GM23338 (cell line): ENCODE data around the gene CMSS1. TPM values are rescaled to one million over a fixed set of nuclear protein-coding genes. Genes with fewer than 3 reads are reported as not detected.

Source experiments
- ATAC-seq: fragments of 200-7000 bp; cut with Tn5 transposase; 3 replicates; pipeline ENCODE4 v1.9.1; 2020
- DNase-seq: peaks from one replicate; pipeline ENCODE4 v3.0.0-alpha.2; 2015; ENCODE audit warnings: low spot score
- H2AFZ ChIP-seq: fragments of 200-600 bp; sonication (generic); 2 replicates; pipeline ENCODE4 v1.8.0; 2016; ENCODE audit warnings: antibody characterized with exemption, mild to moderate bottlenecking, moderate library complexity
- H3F3A ChIP-seq: fragments of 200-600 bp; sonication (generic); replicated peaks from 2 replicates; pipeline ENCODE4 v1.8.0; 2017; ENCODE audit warnings: antibody characterized with exemption, mixed run types, low read depth
- H3K27ac ChIP-seq: fragments of 200-600 bp; sonication (generic); 2 replicates; pipeline ENCODE4 v1.6.1; 2016; ENCODE audit warnings: low read depth
- H3K27me3 ChIP-seq: fragments of 200-600 bp; sonication (generic); 2 replicates; pipeline ENCODE4 v1.8.0; 2016; ENCODE audit warnings: mild to moderate bottlenecking, mixed run types, moderate library complexity; ENCODE audit not compliant: insufficient read depth
- H3K36me3 ChIP-seq: fragments of 200-600 bp; sonication (generic); 2 replicates; pipeline ENCODE4 v1.8.0; 2016; ENCODE audit warnings: mild to moderate bottlenecking; ENCODE audit not compliant: insufficient read depth
- H3K4me1 ChIP-seq: fragments of 200-600 bp; sonication (generic); 2 replicates; pipeline ENCODE4 v1.8.0; 2016; ENCODE audit warnings: mild to moderate bottlenecking, moderate library complexity; ENCODE audit not compliant: insufficient read depth
- H3K4me2 ChIP-seq: fragments of 200-600 bp; sonication (generic); 2 replicates; pipeline ENCODE4 v1.7.1; 2017; ENCODE audit warnings: mixed run types
- H3K4me3 ChIP-seq: fragments of 200-600 bp; sonication (generic); 2 replicates; pipeline ENCODE4 v1.6.1; 2016; ENCODE audit warnings: mixed run types
- H3K79me2 ChIP-seq: fragments of 200-600 bp; sonication (generic); replicated peaks from 2 replicates; pipeline ENCODE4 v1.8.0; 2017; ENCODE audit warnings: mild to moderate bottlenecking; ENCODE audit not compliant: insufficient read depth
- H3K9me2 ChIP-seq: fragments of 200-600 bp; sonication (generic); 2 replicates; pipeline ENCODE4 v1.8.0; 2017; ENCODE audit not compliant: insufficient read depth
- H4K20me1 ChIP-seq: fragments of 200-600 bp; sonication (generic); replicated peaks from 2 replicates; pipeline ENCODE4 v1.8.0; 2017; ENCODE audit warnings: mild to moderate bottlenecking; ENCODE audit not compliant: insufficient read depth
- H3K27ac Mint-ChIP-seq: 2 replicates; pipeline ENCODE4 v1.8.0; 2020; ENCODE audit warnings: inconsistent platforms, mild to moderate bottlenecking, moderate library complexity, mixed read lengths
- H3K27me3 Mint-ChIP-seq: 3 replicates; pipeline ENCODE4 v1.8.0; 2022; ENCODE audit warnings: low read depth, mild to moderate bottlenecking, moderate library complexity, mixed read lengths, inconsistent platforms; ENCODE audit not compliant: insufficient read depth, poor library complexity
- H3K36me3 Mint-ChIP-seq: 3 replicates; pipeline ENCODE4 v1.8.0; 2021; ENCODE audit warnings: low read depth, mild to moderate bottlenecking, inconsistent platforms, moderate library complexity, mixed read lengths
- H3K4me1 Mint-ChIP-seq: 3 replicates; pipeline ENCODE4 v1.8.0; 2020; ENCODE audit warnings: mild to moderate bottlenecking, inconsistent platforms, mixed read lengths
- H3K4me3 Mint-ChIP-seq: 3 replicates; pipeline ENCODE4 v1.8.0; 2021; ENCODE audit warnings: moderate library complexity, mild to moderate bottlenecking, inconsistent platforms, mixed read lengths
- H3K9me3 Mint-ChIP-seq: 3 replicates; pipeline ENCODE4 v1.8.0; 2020; ENCODE audit warnings: moderate library complexity, mild to moderate bottlenecking, inconsistent platforms, mixed read lengths
- CREB1 ChIP-seq: fragments of 250-450 bp; sonication (Bioruptor Pico); IDR thresholded peaks from 2 replicates; pipeline ENCODE4 v1.5.0; 2020; ENCODE audit warnings: low read depth, mild to moderate bottlenecking, moderate library complexity
- EZH2 ChIP-seq: fragments of 200-600 bp; sonication (generic); IDR thresholded peaks from one replicate; pipeline ENCODE4 v1.8.0; 2017; ENCODE audit warnings: antibody characterized with exemption, mild to moderate bottlenecking, low read depth; ENCODE audit not compliant: unreplicated experiment
- EZH2phosphoT487 ChIP-seq: fragments of 200-600 bp; sonication (generic); IDR thresholded peaks from one replicate; pipeline ENCODE4 v1.8.1; 2018; ENCODE audit warnings: antibody characterized with exemption; ENCODE audit not compliant: unreplicated experiment
- JUNB ChIP-seq: IDR thresholded peaks from one replicate; pipeline ENCODE4 v1.6.1; 2016; ENCODE audit warnings: antibody characterized with exemption; ENCODE audit not compliant: unreplicated experiment
- NANOG ChIP-seq: IDR thresholded peaks from 2 replicates; pipeline ENCODE4 v1.6.1; 2016; ENCODE audit warnings: antibody characterized with exemption, borderline replicate concordance
- POLR2AphosphoS5 ChIP-seq: IDR thresholded peaks from 2 replicates; pipeline ENCODE4 v1.6.1; 2016; ENCODE audit warnings: antibody characterized with exemption, low read depth
- STAT1 ChIP-seq: IDR thresholded peaks from one replicate; pipeline ENCODE4 v1.6.1; 2016; ENCODE audit warnings: antibody characterized with exemption; ENCODE audit not compliant: unreplicated experiment
- ZNF114 ChIP-seq: fragments of 250-450 bp; sonication (Bioruptor Pico); IDR thresholded peaks from 2 replicates; pipeline ENCODE4 v1.5.0; 2020; ENCODE audit warnings: mild to moderate bottlenecking, moderate library complexity
- ZNF331 ChIP-seq: fragments of 250-450 bp; sonication (Bioruptor Pico); IDR thresholded peaks from 2 replicates; pipeline ENCODE4 v1.5.0; 2020; ENCODE audit warnings: low read depth, mild to moderate bottlenecking, moderate library complexity
- polyA plus RNA-seq: library from polyadenylated mRNA; unstranded; fragments of >200 nt; fragmentation: Nextera tagmentation; extraction: Ambion mirVana; gene quantifications from 2 replicates; pipeline ENCODE4 v1.2.1, GENCODE V29; 2016
- total RNA-seq: library from RNA; depleted of rRNA; stranded (reverse); fragments of >200 nt; shearing (Covaris generic); gene quantifications from 2 replicates; pipeline ENCODE4 v1.2.3, GENCODE V29; 2014
- TF ChIP-seq, protein P1 (sequence below): IDR thresholded peaks from one replicate; pipeline ENCODE4 v1.6.1; 2018; ENCODE audit warnings: antibody characterized with exemption; ENCODE audit not compliant: unreplicated experiment
- TF ChIP-seq, protein P2 (sequence below), 2 experiments: fragments of 200-600 bp in 1 of 2; sonication (generic) in 1 of 2; conservative IDR thresholded peaks; 2 replicates each; pipeline versions ENCODE4 v1.5.1 to v1.6.1; 2016 to 2017; ENCODE audit warnings: antibody characterized with exemption in 2 of 2, low read depth in 2 of 2, mild to moderate bottlenecking in 2 of 2, moderate library complexity in 1 of 2
- TF ChIP-seq, protein P3 (sequence below): fragments of 250-450 bp; sonication (Bioruptor Pico); IDR thresholded peaks from 2 replicates; pipeline ENCODE4 v1.5.0; 2020; ENCODE audit warnings: mild to moderate bottlenecking, moderate library complexity
- TF ChIP-seq, protein P4 (sequence below): IDR thresholded peaks from 2 replicates; pipeline ENCODE4 v1.6.1; 2016; ENCODE audit warnings: antibody characterized with exemption

Gene CMSS1
- total and polyA plus RNA-seq, 2 experiments from 2014 or later, result 39.4 to 187 TPM

- Mint-ChIP-seq H3K27ac (no peak within 1 kb of the TSS), H3K36me3 (no peaks in the 10 kb centered on the region; the same call in 2 of the 3 replicates), H3K4me3 (no peak within 1 kb of the TSS), H3K27me3 (no peaks in the 10 kb centered on the region), H3K4me1 (no peaks in the 10 kb centered on the region), H3K9me3 (no peaks in the 10 kb centered on the region; the same call in 1 of the 3 replicates)
- ATAC-seq (no peak), DNase-seq (no peak)
- Histone ChIP-seq H3K27ac (no peak within 1 kb of the TSS), H3K4me2 (no peak within 1 kb of the TSS), H3K4me3 (no peak within 1 kb of the TSS), H3K4me1 (no peaks in the 10 kb centered on the region), H3F3A (no peaks in the 10 kb centered on the region), H2AFZ (no peak within 1 kb of the TSS), H3K9me2 (no peaks in the 10 kb centered on the region), H4K20me1 (no peaks in the 10 kb centered on the region), H3K27me3 (no peaks in the 10 kb centered on the region), H3K36me3 (no peaks in the 10 kb centered on the region), H3K79me2 (no peaks in the 10 kb centered on the region)
- TF ChIP-seq, protein P1, sequence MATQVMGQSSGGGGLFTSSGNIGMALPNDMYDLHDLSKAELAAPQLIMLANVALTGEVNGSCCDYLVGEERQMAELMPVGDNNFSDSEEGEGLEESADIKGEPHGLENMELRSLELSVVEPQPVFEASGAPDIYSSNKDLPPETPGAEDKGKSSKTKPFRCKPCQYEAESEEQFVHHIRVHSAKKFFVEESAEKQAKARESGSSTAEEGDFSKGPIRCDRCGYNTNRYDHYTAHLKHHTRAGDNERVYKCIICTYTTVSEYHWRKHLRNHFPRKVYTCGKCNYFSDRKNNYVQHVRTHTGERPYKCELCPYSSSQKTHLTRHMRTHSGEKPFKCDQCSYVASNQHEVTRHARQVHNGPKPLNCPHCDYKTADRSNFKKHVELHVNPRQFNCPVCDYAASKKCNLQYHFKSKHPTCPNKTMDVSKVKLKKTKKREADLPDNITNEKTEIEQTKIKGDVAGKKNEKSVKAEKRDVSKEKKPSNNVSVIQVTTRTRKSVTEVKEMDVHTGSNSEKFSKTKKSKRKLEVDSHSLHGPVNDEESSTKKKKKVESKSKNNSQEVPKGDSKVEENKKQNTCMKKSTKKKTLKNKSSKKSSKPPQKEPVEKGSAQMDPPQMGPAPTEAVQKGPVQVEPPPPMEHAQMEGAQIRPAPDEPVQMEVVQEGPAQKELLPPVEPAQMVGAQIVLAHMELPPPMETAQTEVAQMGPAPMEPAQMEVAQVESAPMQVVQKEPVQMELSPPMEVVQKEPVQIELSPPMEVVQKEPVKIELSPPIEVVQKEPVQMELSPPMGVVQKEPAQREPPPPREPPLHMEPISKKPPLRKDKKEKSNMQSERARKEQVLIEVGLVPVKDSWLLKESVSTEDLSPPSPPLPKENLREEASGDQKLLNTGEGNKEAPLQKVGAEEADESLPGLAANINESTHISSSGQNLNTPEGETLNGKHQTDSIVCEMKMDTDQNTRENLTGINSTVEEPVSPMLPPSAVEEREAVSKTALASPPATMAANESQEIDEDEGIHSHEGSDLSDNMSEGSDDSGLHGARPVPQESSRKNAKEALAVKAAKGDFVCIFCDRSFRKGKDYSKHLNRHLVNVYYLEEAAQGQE, result no peak
- TF ChIP-seq CREB1 (CRISPR knock-in tag) (no peak), EZH2phosphoT487 (no peak), ZNF114 (CRISPR knock-in tag) (no peak), EZH2 (no peak), ZNF331 (CRISPR knock-in tag) (no peak), POLR2AphosphoS5 (no peak), STAT1 (no peak), NANOG (no peak), JUNB (no peak)
- TF ChIP-seq, protein P2, sequence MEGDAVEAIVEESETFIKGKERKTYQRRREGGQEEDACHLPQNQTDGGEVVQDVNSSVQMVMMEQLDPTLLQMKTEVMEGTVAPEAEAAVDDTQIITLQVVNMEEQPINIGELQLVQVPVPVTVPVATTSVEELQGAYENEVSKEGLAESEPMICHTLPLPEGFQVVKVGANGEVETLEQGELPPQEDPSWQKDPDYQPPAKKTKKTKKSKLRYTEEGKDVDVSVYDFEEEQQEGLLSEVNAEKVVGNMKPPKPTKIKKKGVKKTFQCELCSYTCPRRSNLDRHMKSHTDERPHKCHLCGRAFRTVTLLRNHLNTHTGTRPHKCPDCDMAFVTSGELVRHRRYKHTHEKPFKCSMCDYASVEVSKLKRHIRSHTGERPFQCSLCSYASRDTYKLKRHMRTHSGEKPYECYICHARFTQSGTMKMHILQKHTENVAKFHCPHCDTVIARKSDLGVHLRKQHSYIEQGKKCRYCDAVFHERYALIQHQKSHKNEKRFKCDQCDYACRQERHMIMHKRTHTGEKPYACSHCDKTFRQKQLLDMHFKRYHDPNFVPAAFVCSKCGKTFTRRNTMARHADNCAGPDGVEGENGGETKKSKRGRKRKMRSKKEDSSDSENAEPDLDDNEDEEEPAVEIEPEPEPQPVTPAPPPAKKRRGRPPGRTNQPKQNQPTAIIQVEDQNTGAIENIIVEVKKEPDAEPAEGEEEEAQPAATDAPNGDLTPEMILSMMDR (conservative IDR thresholded peaks at IDR 0.05; ENCODE audit: low read depth in 2 of 2), result no peak
- TF ChIP-seq, protein P3, sequence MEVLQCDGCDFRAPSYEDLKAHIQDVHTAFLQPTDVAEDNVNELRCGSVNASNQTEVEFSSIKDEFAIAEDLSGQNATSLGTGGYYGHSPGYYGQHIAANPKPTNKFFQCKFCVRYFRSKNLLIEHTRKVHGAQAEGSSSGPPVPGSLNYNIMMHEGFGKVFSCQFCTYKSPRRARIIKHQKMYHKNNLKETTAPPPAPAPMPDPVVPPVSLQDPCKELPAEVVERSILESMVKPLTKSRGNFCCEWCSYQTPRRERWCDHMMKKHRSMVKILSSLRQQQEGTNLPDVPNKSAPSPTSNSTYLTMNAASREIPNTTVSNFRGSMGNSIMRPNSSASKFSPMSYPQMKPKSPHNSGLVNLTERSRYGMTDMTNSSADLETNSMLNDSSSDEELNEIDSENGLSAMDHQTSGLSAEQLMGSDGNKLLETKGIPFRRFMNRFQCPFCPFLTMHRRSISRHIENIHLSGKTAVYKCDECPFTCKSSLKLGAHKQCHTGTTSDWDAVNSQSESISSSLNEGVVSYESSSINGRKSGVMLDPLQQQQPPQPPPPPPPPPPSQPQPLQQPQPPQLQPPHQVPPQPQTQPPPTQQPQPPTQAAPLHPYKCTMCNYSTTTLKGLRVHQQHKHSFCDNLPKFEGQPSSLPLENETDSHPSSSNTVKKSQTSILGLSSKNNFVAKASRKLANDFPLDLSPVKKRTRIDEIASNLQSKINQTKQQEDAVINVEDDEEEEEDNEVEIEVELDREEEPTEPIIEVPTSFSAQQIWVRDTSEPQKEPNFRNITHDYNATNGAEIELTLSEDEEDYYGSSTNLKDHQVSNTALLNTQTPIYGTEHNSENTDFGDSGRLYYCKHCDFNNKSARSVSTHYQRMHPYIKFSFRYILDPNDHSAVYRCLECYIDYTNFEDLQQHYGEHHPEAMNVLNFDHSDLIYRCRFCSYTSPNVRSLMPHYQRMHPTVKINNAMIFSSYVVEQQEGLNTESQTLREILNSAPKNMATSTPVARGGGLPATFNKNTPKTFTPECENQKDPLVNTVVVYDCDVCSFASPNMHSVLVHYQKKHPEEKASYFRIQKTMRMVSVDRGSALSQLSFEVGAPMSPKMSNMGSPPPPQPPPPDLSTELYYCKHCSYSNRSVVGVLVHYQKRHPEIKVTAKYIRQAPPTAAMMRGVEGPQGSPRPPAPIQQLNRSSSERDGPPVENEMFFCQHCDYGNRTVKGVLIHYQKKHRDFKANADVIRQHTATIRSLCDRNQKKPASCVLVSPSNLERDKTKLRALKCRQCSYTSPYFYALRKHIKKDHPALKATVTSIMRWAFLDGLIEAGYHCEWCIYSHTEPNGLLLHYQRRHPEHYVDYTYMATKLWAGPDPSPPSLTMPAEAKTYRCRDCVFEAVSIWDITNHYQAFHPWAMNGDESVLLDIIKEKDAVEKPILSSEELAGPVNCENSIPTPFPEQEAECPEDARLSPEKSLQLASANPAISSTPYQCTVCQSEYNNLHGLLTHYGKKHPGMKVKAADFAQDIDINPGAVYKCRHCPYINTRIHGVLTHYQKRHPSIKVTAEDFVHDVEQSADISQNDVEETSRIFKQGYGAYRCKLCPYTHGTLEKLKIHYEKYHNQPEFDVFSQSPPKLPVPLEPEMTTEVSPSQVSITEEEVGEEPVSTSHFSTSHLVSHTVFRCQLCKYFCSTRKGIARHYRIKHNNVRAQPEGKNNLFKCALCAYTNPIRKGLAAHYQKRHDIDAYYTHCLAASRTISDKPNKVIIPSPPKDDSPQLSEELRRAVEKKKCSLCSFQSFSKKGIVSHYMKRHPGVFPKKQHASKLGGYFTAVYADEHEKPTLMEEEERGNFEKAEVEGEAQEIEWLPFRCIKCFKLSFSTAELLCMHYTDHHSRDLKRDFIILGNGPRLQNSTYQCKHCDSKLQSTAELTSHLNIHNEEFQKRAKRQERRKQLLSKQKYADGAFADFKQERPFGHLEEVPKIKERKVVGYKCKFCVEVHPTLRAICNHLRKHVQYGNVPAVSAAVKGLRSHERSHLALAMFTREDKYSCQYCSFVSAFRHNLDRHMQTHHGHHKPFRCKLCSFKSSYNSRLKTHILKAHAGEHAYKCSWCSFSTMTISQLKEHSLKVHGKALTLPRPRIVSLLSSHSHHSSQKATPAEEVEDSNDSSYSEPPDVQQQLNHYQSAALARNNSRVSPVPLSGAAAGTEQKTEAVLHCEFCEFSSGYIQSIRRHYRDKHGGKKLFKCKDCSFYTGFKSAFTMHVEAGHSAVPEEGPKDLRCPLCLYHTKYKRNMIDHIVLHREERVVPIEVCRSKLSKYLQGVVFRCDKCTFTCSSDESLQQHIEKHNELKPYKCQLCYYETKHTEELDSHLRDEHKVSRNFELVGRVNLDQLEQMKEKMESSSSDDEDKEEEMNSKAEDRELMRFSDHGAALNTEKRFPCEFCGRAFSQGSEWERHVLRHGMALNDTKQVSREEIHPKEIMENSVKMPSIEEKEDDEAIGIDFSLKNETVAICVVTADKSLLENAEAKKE (CRISPR knock-in tag), result no peak
- TF ChIP-seq, protein P4, sequence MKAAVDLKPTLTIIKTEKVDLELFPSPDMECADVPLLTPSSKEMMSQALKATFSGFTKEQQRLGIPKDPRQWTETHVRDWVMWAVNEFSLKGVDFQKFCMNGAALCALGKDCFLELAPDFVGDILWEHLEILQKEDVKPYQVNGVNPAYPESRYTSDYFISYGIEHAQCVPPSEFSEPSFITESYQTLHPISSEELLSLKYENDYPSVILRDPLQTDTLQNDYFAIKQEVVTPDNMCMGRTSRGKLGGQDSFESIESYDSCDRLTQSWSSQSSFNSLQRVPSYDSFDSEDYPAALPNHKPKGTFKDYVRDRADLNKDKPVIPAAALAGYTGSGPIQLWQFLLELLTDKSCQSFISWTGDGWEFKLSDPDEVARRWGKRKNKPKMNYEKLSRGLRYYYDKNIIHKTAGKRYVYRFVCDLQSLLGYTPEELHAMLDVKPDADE, result no peak
Observed at GRCh38 chr3:100114413-100115030, 296.9 kb downstream of the CMSS1 start, which contains the start of gene FILIP1L. Gene FILIP1L, minus strand, starts transcription at chr3:100114501.
